Measurements from ENCODE around the gene DIP2C.
"Not testable (repeated sequence)": the region's sequence is repeated elsewhere in the genome, so short reads cannot be mapped to it uniquely, and the experiment has no call there.

The DIP2C gene

GRCh38 chr10:479706-480497 lies 209.6 kb downstream of the DIP2C start:
- not testable (repeated sequence) for DNase-seq (ENCODE audit: low spot score)

GRCh38 chr10:478471-479245 lies 210.8 kb downstream of the DIP2C start:
- no peak for DNase-seq (ENCODE audit: low spot score)

- DNase-seq (ENCODE audit: low spot score) = no peak
Observed at GRCh38 chr10:477620-478019, 211.8 kb downstream of the DIP2C start.

GRCh38 chr10:476455-476780 lies 213.1 kb downstream of the DIP2C start:
- DNase-seq (ENCODE audit: low spot score) = no peak

GRCh38 chr10:475709-476454 lies 213.6 kb downstream of the DIP2C start:
- DNase-seq (ENCODE audit: low spot score) = no peak

GRCh38 chr10:474946-475345 lies 214.5 kb downstream of the DIP2C start:
- DNase-seq (ENCODE audit: low spot score) = no peak

- DNase-seq (ENCODE audit: low spot score) = no peak
Observed at GRCh38 chr10:474406-474805, 215.1 kb downstream of the DIP2C start.

- DNase-seq (ENCODE audit: low spot score) = no peak
Observed at GRCh38 chr10:472241-472910, 217.1 kb downstream of the DIP2C start.

- DNase-seq (ENCODE audit: low spot score) = peak; percentile 60
Observed at GRCh38 chr10:470339-471003, 219.0 kb downstream of the DIP2C start.

- no peak for DNase-seq (ENCODE audit: low spot score)
Observed at GRCh38 chr10:469947-470338, 219.5 kb downstream of the DIP2C start.

GRCh38 chr10:459743-460142 lies 229.7 kb downstream of the DIP2C start:
- no peak for DNase-seq (ENCODE audit: low spot score)

- DNase-seq (ENCODE audit: low spot score) = no peak
Observed at GRCh38 chr10:458421-458851, 231.0 kb downstream of the DIP2C start.

GRCh38 chr10:456486-456885 lies 233.0 kb downstream of the DIP2C start:
- DNase-seq (ENCODE audit: low spot score) = no peak

- no peak for DNase-seq (ENCODE audit: low spot score)
Observed at GRCh38 chr10:454860-455259, 234.6 kb downstream of the DIP2C start.

GRCh38 chr10:453647-454046 lies 235.8 kb downstream of the DIP2C start:
- no peak for DNase-seq (ENCODE audit: low spot score)

GRCh38 chr10:452512-453426 lies 236.7 kb downstream of the DIP2C start:
- no peak for DNase-seq (ENCODE audit: low spot score)

- DNase-seq (ENCODE audit: low spot score) = no peak
Observed at GRCh38 chr10:451856-452255, 237.6 kb downstream of the DIP2C start.

- DNase-seq (ENCODE audit: low spot score) = peak; percentile 67
Observed at GRCh38 chr10:451021-451471, 238.4 kb downstream of the DIP2C start.

GRCh38 chr10:450463-450862 lies 239.0 kb downstream of the DIP2C start:
- DNase-seq (ENCODE audit: low spot score) = no peak

- DNase-seq (ENCODE audit: low spot score) = not testable (repeated sequence)
Observed at GRCh38 chr10:449331-449730, 240.1 kb downstream of the DIP2C start.
